Thymus (tissue), 14 donors: ENCODE measurements around the gene KCNJ13. TPM values are rescaled to one million over a fixed set of nuclear protein-coding genes. Genes with fewer than 3 reads are reported as not detected.

Source experiments
- DNase-seq, 9 donors: peaks; one replicate each; pipeline ENCODE4 v3.0.0-alpha.2; 2013; ENCODE audit warnings: low spot score in 9 of 9, low read depth in 6 of 9, missing footprints in 1 of 9
- H3K27ac ChIP-seq, 2 donors: one replicate each; pipeline ENCODE4 v1.5.1; 2013; ENCODE audit warnings: control low read depth in 1 of 2, low read depth in 1 of 2, low read length in 1 of 2, mild to moderate bottlenecking in 1 of 2, moderate library complexity in 1 of 2
- H3K27me3 ChIP-seq, 2 donors: one replicate each; pipeline ENCODE4 v1.5.1; 2013; ENCODE audit warnings: low read length in 1 of 2; ENCODE audit not compliant: control insufficient read depth in 2 of 2, insufficient read depth in 1 of 2
- H3K36me3 ChIP-seq, 2 donors: one replicate each; pipeline ENCODE4 v1.5.1; 2013; ENCODE audit warnings: low read length in 1 of 2, mild to moderate bottlenecking in 1 of 2, moderate library complexity in 1 of 2; ENCODE audit not compliant: control insufficient read depth in 2 of 2, insufficient read depth in 2 of 2
- H3K4me1 ChIP-seq, 2 donors: one replicate each; pipeline ENCODE4 v1.5.1; 2013; ENCODE audit warnings: low read length in 2 of 2; ENCODE audit not compliant: control insufficient read depth in 2 of 2, insufficient read depth in 2 of 2
- H3K4me3 ChIP-seq, 2 donors: one replicate each; pipeline ENCODE4 v1.5.1; 2013; ENCODE audit warnings: low read length in 2 of 2, control low read depth in 1 of 2, mild to moderate bottlenecking in 1 of 2
- H3K9me3 ChIP-seq, 2 donors: one replicate each; pipeline ENCODE4 v1.5.1; 2013; ENCODE audit warnings: low read length in 1 of 2, mild to moderate bottlenecking in 1 of 2; ENCODE audit not compliant: control insufficient read depth in 2 of 2, insufficient read depth in 1 of 2
- WGBS: extraction: QIAGEN DNeasy Blood & Tissue Kit; methylation state at CpG from one replicate; pipeline ENCODE4 v1.1.7; 2013; 5-methylcytosine and 5-hydroxymethylcytosine counted together
- long read RNA-seq, 10 donors: transcript quantifications; one replicate each; lab custom pipeline, GENCODE V29; 2026
- polyA plus RNA-seq: library from polyadenylated mRNA; stranded (reverse); fragments of 200-250 nt; gene quantifications from one replicate; pipeline ENCODE4 v1.2.3, GENCODE V29; 2013
- total RNA-seq: library from RNA; stranded (reverse); fragments of 120-200 nt; gene quantifications from one replicate; pipeline ENCODE4 v1.2.4, GENCODE V29; 2013
- donor health status: healthy.

The KCNJ13 gene
- total RNA-seq (0.24 TPM), polyA plus RNA-seq (0.18 TPM)
- long read RNA-seq, donor 1: 0 reads
- long read RNA-seq, donor 2: 0 reads
- long read RNA-seq, donor 3: 0 reads
- long read RNA-seq, donor 4: 0 reads
- long read RNA-seq, donor 5: 0 reads
- long read RNA-seq, donor 6, partial matches to known transcripts: 24 of 24 reads
- long read RNA-seq, donor 6, other reads (novel, unspliced or antisense): 0 of 24 reads
- long read RNA-seq, donor 7: 0 reads
- long read RNA-seq, donor 8: 0 reads
- long read RNA-seq, donor 9: 0 reads
- long read RNA-seq, donor 10: 0 reads

GRCh38 chr2:232776435-232776834, at the start of gene KCNJ13:
Gene KCNJ13, minus strand, starts transcription at chr2:232776565. Its CDS starts 5,203 bp downstream, at chr2:232771362.
- WGBS: 97% methylated on average over 1 of the region's 1 CpG
- H3K4me3 ChIP-seq: no peak within 1 kb of the TSS
- H3K27me3 ChIP-seq: no peaks in the 10 kb centered on the region
- peaks cover 0 to 7% of the 10 kb centered on the region in 2 donors for H3K4me1 ChIP-seq
- H3K9me3 ChIP-seq: no peaks in the 10 kb centered on the region
- H3K36me3 ChIP-seq: peaks cover 0 to 19% of the 10 kb centered on the region in 2 donors
- no peak within 1 kb of the TSS for H3K27ac ChIP-seq
- no peak for DNase-seq

GRCh38 chr2:232817756-232818155, 41.4 kb upstream of the KCNJ13 start:
- H3K4me3 ChIP-seq: no peak overlapping the region
- DNase-seq: no peak
- no peaks in the 10 kb centered on the region for H3K9me3 ChIP-seq
- peaks cover 33 to 58% of the 10 kb centered on the region in 2 donors for H3K36me3 ChIP-seq
- H3K4me1 ChIP-seq: no peaks in the 10 kb centered on the region
- 98% methylated on average over 3 of the region's 3 CpGs for WGBS
- no peak overlapping the region for H3K27ac ChIP-seq
- H3K27me3 ChIP-seq: no peaks in the 10 kb centered on the region

- H3K9me3 ChIP-seq: no peaks in the 10 kb centered on the region
- H3K4me3 ChIP-seq: no peak overlapping the region
- no peaks in the 10 kb centered on the region for H3K27me3 ChIP-seq
- DNase-seq: no peak
- no peaks in the 10 kb centered on the region for H3K4me1 ChIP-seq
- 93% methylated on average over 10 of the region's 10 CpGs for WGBS
- H3K36me3 ChIP-seq: peaks cover 36 to 67% of the 10 kb centered on the region in 2 donors
- no peak overlapping the region for H3K27ac ChIP-seq
These were observed 40.3 kb upstream of the KCNJ13 start for GRCh38 chr2:232816657-232817056.

GRCh38 chr2:232815569-232815968, 39.2 kb upstream of the KCNJ13 start:
- H3K27me3 ChIP-seq: no peaks in the 10 kb centered on the region
- no peaks in the 10 kb centered on the region for H3K9me3 ChIP-seq
- peaks cover 31 to 69% of the 10 kb centered on the region in 2 donors for H3K36me3 ChIP-seq
- 97% methylated on average over 3 of the region's 3 CpGs for WGBS
- H3K4me3 ChIP-seq: no peak overlapping the region
- no peaks in the 10 kb centered on the region for H3K4me1 ChIP-seq
- no peak overlapping the region for H3K27ac ChIP-seq
- DNase-seq: no peak

- WGBS: 100% methylated on average over 1 of the region's 1 CpG
- no peak for DNase-seq
- Histone ChIP-seq H3K27me3 (no peaks in the 10 kb centered on the region), H3K36me3 (peaks cover 36 to 67% of the 10 kb centered on the region in 2 donors), H3K4me3 (no peak overlapping the region), H3K9me3 (no peaks in the 10 kb centered on the region), H3K4me1 (no peaks in the 10 kb centered on the region), H3K27ac (no peak overlapping the region)
These were observed 34.1 kb upstream of the KCNJ13 start for GRCh38 chr2:232810444-232810843.

- 97% methylated on average over 5 of the region's 5 CpGs for WGBS
- H3K27ac ChIP-seq: no peak overlapping the region
- H3K9me3 ChIP-seq: no peaks in the 10 kb centered on the region
- no peaks in the 10 kb centered on the region for H3K4me1 ChIP-seq
- H3K4me3 ChIP-seq: no peak overlapping the region
- peaks cover 30 to 63% of the 10 kb centered on the region in 2 donors for H3K36me3 ChIP-seq
- H3K27me3 ChIP-seq: no peaks in the 10 kb centered on the region
- DNase-seq: peak in 1 of 9 donors; percentile 13
These were observed 33.2 kb upstream of the KCNJ13 start for GRCh38 chr2:232809349-232810124.

GRCh38 chr2:232802091-232802490, 25.7 kb upstream of the KCNJ13 start:
- DNase-seq: no peak
- WGBS: over 99% methylated on average over 3 of the region's 3 CpGs
- Histone ChIP-seq H3K4me3 (no peak overlapping the region), H3K27ac (no peak overlapping the region), H3K36me3 (peaks cover 12 to 42% of the 10 kb centered on the region in 2 donors), H3K27me3 (no peaks in the 10 kb centered on the region), H3K9me3 (peaks cover 0 to 3% of the 10 kb centered on the region in 2 donors), H3K4me1 (no peaks in the 10 kb centered on the region)

GRCh38 chr2:232800166-232800565, 23.8 kb upstream of the KCNJ13 start:
- H3K27ac ChIP-seq: no peak overlapping the region
- H3K36me3 ChIP-seq: peaks cover 18 to 51% of the 10 kb centered on the region in 2 donors
- no peaks in the 10 kb centered on the region for H3K4me1 ChIP-seq
- H3K9me3 ChIP-seq: peaks cover 0 to 3% of the 10 kb centered on the region in 2 donors
- WGBS: 96% methylated on average over 2 of the region's 2 CpGs
- no peak for DNase-seq
- no peaks in the 10 kb centered on the region for H3K27me3 ChIP-seq
- no peak overlapping the region for H3K4me3 ChIP-seq

- DNase-seq: no peak
- H3K4me1 ChIP-seq: no peaks in the 10 kb centered on the region
- no peak overlapping the region for H3K4me3 ChIP-seq
- no peak overlapping the region for H3K27ac ChIP-seq
- peaks cover 0 to 3% of the 10 kb centered on the region in 2 donors for H3K9me3 ChIP-seq
- H3K36me3 ChIP-seq: peaks cover 27 to 66% of the 10 kb centered on the region in 2 donors
- H3K27me3 ChIP-seq: no peaks in the 10 kb centered on the region
These were observed 21.8 kb upstream of the KCNJ13 start for GRCh38 chr2:232798187-232798586.
